H9 (cell line): ENCODE results near the gene GPR25. TPM values are rescaled to one million over a fixed set of nuclear protein-coding genes. Genes with fewer than 3 reads are reported as not detected.

Experiments
- DNase-seq: peaks from one replicate; pipeline ENCODE4 v3.0.0-alpha.2; 2017
- H2AFZ ChIP-seq: one replicate; pipeline ENCODE4 v1.6.1; 2013; ENCODE audit warnings: mild to moderate bottlenecking, low read length, control low read depth, moderate library complexity
- H2AK5ac ChIP-seq: 2 replicates; pipeline ENCODE4 v1.6.1; 2013; ENCODE audit warnings: low read length, control low read depth, mixed read lengths; ENCODE audit not compliant: insufficient read length
- H2BK120ac ChIP-seq: one replicate; pipeline ENCODE4 v1.6.1; 2013; ENCODE audit warnings: low read depth, mild to moderate bottlenecking, low read length, control low read depth, inconsistent platforms; ENCODE audit not compliant: poor library complexity, severe bottlenecking
- H2BK12ac ChIP-seq: 2 replicates; pipeline ENCODE4 v1.6.1; 2013; ENCODE audit warnings: low read length, control low read depth, mixed read lengths, low read depth; ENCODE audit not compliant: insufficient read length
- H2BK15ac ChIP-seq: 2 replicates; pipeline ENCODE4 v1.6.1; 2013; ENCODE audit warnings: low read depth, low read length, control low read depth
- H2BK20ac ChIP-seq: one replicate; pipeline ENCODE4 v1.6.1; 2013; ENCODE audit warnings: low read depth, mild to moderate bottlenecking, low read length, control low read depth, inconsistent platforms; ENCODE audit not compliant: poor library complexity, severe bottlenecking
- H2BK5ac ChIP-seq: 2 replicates; pipeline ENCODE4 v1.6.1; 2013; ENCODE audit warnings: low read length, control low read depth, mixed read lengths; ENCODE audit not compliant: insufficient read length
- H3K14ac ChIP-seq: 2 replicates; pipeline ENCODE4 v1.6.1; 2013; ENCODE audit warnings: low read length, control low read depth; ENCODE audit not compliant: insufficient read depth
- H3K18ac ChIP-seq: 2 replicates; pipeline ENCODE4 v1.6.1; 2013; ENCODE audit warnings: low read depth, mild to moderate bottlenecking, mixed read lengths, low read length, control low read depth; ENCODE audit not compliant: insufficient read length
- H3K23ac ChIP-seq: 2 replicates; pipeline ENCODE4 v1.6.1; 2013; ENCODE audit warnings: low read length, control low read depth, mixed read lengths, low read depth; ENCODE audit not compliant: insufficient read length
- H3K23me2 ChIP-seq: 2 replicates; pipeline ENCODE4 v1.6.1; 2013; ENCODE audit warnings: low read depth, mild to moderate bottlenecking, mixed read lengths, low read length, control low read depth; ENCODE audit not compliant: insufficient read length, poor library complexity, severe bottlenecking
- H3K27ac ChIP-seq: 2 replicates; pipeline ENCODE4 v1.5.1; 2013; ENCODE audit warnings: low read length, control low read depth, mixed read lengths, low read depth; ENCODE audit not compliant: insufficient read length
- H3K27me3 ChIP-seq: 2 replicates; pipeline ENCODE4 v1.6.1; 2013; ENCODE audit warnings: low read length, control low read depth, inconsistent platforms; ENCODE audit not compliant: insufficient read depth
- H3K4ac ChIP-seq: 2 replicates; pipeline ENCODE4 v1.6.1; 2013; ENCODE audit warnings: low read depth, mild to moderate bottlenecking, control low read depth, inconsistent platforms, low read length, moderate library complexity
- H3K4me1 ChIP-seq: 2 replicates; pipeline ENCODE4 v1.6.1; 2013; ENCODE audit warnings: low read length, control low read depth, inconsistent platforms; ENCODE audit not compliant: insufficient read depth
- H3K4me2 ChIP-seq: 2 replicates; pipeline ENCODE4 v1.6.1; 2013; ENCODE audit warnings: low read length, control low read depth, mixed read lengths; ENCODE audit not compliant: insufficient read length, insufficient read depth
- H3K56ac ChIP-seq: 2 replicates; pipeline ENCODE4 v1.6.1; 2013; ENCODE audit warnings: low read depth, mild to moderate bottlenecking, mixed read lengths, low read length, control low read depth; ENCODE audit not compliant: insufficient read length
- H3K79me1 ChIP-seq: 2 replicates; pipeline ENCODE4 v1.6.1; 2013; ENCODE audit warnings: low read depth, mild to moderate bottlenecking, moderate library complexity, low read length, control low read depth, inconsistent platforms; ENCODE audit not compliant: insufficient read depth, poor library complexity, severe bottlenecking
- H3K79me2 ChIP-seq: 2 replicates; pipeline ENCODE4 v1.6.1; 2013; ENCODE audit warnings: low read length, control low read depth, inconsistent platforms; ENCODE audit not compliant: insufficient read depth
- H3K9ac ChIP-seq: 2 replicates; pipeline ENCODE4 v1.6.1; 2013; ENCODE audit warnings: low read length, control low read depth, mixed read lengths; ENCODE audit not compliant: insufficient read length; ENCODE audit errors: extremely low read depth
- H3K9me3 ChIP-seq: one replicate; pipeline ENCODE4 v1.6.1; 2013; ENCODE audit warnings: low read depth, low read length, inconsistent platforms; ENCODE audit not compliant: control insufficient read depth
- H3T11ph ChIP-seq: one replicate; pipeline ENCODE4 v1.6.1; 2013; ENCODE audit warnings: mild to moderate bottlenecking, low read length, control low read depth, inconsistent platforms
- H4K20me1 ChIP-seq: one replicate; pipeline ENCODE4 v1.6.1; 2013; ENCODE audit not compliant: control insufficient read depth, insufficient read length, insufficient read depth
- H4K5ac ChIP-seq: 2 replicates; pipeline ENCODE4 v1.6.1; 2013; ENCODE audit warnings: low read depth, mild to moderate bottlenecking, mixed read lengths, low read length, control low read depth; ENCODE audit not compliant: insufficient read length
- H4K8ac ChIP-seq: replicated peaks from 2 replicates; pipeline ENCODE4 v1.6.1; 2013; ENCODE audit warnings: low read length, control low read depth, mixed read lengths, low read depth; ENCODE audit not compliant: insufficient read length
- H4K91ac ChIP-seq: 2 replicates; pipeline ENCODE4 v1.6.1; 2013; ENCODE audit warnings: low read depth, mild to moderate bottlenecking, moderate library complexity, mixed read lengths, low read length, control low read depth; ENCODE audit not compliant: insufficient read length
- H3K27ac Mint-ChIP-seq, 3 experiments: 2 replicates in 2 of 3; 3 replicates in 1 of 3; pipeline ENCODE4 v1.8.0; 2020 to 2021; ENCODE audit warnings: mixed read lengths in 3 of 3, mild to moderate bottlenecking in 1 of 3, moderate library complexity in 1 of 3
- H3K27me3 Mint-ChIP-seq: 2 replicates; pipeline ENCODE4 v1.8.0; 2021; ENCODE audit warnings: low read depth, mild to moderate bottlenecking, moderate library complexity, mixed read lengths
- H3K36me3 Mint-ChIP-seq, 3 experiments: 2 replicates in 2 of 3; 3 replicates in 1 of 3; pipeline ENCODE4 v1.8.0; 2020 to 2021; ENCODE audit warnings: low read depth in 3 of 3, mixed read lengths in 3 of 3; ENCODE audit not compliant: insufficient read depth in 1 of 3
- H3K4me1 Mint-ChIP-seq, 2 experiments: 2 replicates each; pipeline ENCODE4 v1.8.0; 2020; ENCODE audit warnings: mixed read lengths in 2 of 2
- H3K4me3 Mint-ChIP-seq, 2 experiments: 2 replicates in 1 of 2; 3 replicates in 1 of 2; pipeline ENCODE4 v1.8.0; 2020 to 2021; ENCODE audit warnings: mild to moderate bottlenecking in 2 of 2, mixed read lengths in 2 of 2, moderate library complexity in 1 of 2
- H3K9me3 Mint-ChIP-seq, 2 experiments: 2 replicates in 1 of 2; 3 replicates in 1 of 2; pipeline ENCODE4 v1.8.0; 2020; ENCODE audit warnings: mild to moderate bottlenecking in 2 of 2, mixed read lengths in 2 of 2, moderate library complexity in 1 of 2
- total RNA-seq: library from RNA; stranded (reverse); gene quantifications from 2 replicates; pipeline ENCODE4 v1.2.1, GENCODE V29; 2021
- TF ChIP-seq, protein P1 (sequence below): fragments of 200-600 bp; sonication (generic); conservative IDR thresholded peaks from 3 replicates; pipeline ENCODE4 v1.8.0; 2021; ENCODE audit warnings: antibody characterized with exemption, mild to moderate bottlenecking

Gene GPR25
- total RNA-seq, 1 experiment from 2014 or later = not detected

DNA sequence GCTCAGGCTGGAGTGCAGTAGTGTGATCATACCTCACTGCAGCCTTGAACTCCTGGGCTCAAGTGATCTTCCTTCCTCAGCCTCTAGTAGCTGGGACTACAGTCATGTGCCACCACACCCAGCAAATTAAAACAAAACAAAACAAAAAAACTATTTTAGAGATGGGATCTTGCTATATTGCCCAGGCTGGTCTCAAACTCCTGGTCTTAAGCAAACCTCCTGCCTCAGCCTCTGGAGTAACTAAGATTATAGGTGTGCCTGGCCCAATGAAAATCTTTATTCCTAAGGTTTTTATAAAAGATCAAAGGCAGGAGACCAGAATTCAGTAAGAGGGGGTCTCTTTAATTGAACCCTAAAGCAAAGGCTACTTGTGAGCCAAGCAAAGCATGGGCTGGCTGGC, 32.0 kb downstream of the GPR25 start:
- no peak overlapping the region for H3K4me2 ChIP-seq
- H3K79me1 ChIP-seq = no peaks in the 10 kb centered on the region
- no peaks in the 10 kb centered on the region for H3K9me3 ChIP-seq
- H3K14ac ChIP-seq = no peak overlapping the region
- no peaks in the 10 kb centered on the region for H3K4me1 ChIP-seq
- no peak overlapping the region for H3K27ac ChIP-seq
- no peak overlapping the region for H4K91ac ChIP-seq
- Mint-ChIP-seq H3K36me3 (peaks cover 29 to 70% (median 54%) of the 10 kb centered on the region in 3 experiments; a peak in 6 of 7 replicates), H3K4me1 (no peaks in the 10 kb centered on the region), H3K27ac (no peak overlapping the region), H3K27me3 (no peaks in the 10 kb centered on the region), H3K9me3 (no peaks in the 10 kb centered on the region), H3K4me3 (no peak overlapping the region)
- H3T11ph ChIP-seq = no peak overlapping the region
- H4K20me1 ChIP-seq = no peaks in the 10 kb centered on the region
- no peaks in the 10 kb centered on the region for H3K23me2 ChIP-seq
- no peak overlapping the region for H3K4ac ChIP-seq
- H4K5ac ChIP-seq = no peak overlapping the region
- no peaks in the 10 kb centered on the region for H3K27me3 ChIP-seq
- H2BK120ac ChIP-seq = no peak overlapping the region
- TF ChIP-seq, protein P1, sequence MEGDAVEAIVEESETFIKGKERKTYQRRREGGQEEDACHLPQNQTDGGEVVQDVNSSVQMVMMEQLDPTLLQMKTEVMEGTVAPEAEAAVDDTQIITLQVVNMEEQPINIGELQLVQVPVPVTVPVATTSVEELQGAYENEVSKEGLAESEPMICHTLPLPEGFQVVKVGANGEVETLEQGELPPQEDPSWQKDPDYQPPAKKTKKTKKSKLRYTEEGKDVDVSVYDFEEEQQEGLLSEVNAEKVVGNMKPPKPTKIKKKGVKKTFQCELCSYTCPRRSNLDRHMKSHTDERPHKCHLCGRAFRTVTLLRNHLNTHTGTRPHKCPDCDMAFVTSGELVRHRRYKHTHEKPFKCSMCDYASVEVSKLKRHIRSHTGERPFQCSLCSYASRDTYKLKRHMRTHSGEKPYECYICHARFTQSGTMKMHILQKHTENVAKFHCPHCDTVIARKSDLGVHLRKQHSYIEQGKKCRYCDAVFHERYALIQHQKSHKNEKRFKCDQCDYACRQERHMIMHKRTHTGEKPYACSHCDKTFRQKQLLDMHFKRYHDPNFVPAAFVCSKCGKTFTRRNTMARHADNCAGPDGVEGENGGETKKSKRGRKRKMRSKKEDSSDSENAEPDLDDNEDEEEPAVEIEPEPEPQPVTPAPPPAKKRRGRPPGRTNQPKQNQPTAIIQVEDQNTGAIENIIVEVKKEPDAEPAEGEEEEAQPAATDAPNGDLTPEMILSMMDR = no peak
- H2BK5ac ChIP-seq = no peak overlapping the region
- H3K18ac ChIP-seq = no peak overlapping the region
- no peak overlapping the region for H3K56ac ChIP-seq
- no peak overlapping the region for H3K9ac ChIP-seq
- no peak overlapping the region for H2AFZ ChIP-seq
- H4K8ac ChIP-seq = no peak overlapping the region
- DNase-seq = no peak
- no peak overlapping the region for H2BK12ac ChIP-seq
- H2BK20ac ChIP-seq = no peak overlapping the region
- H3K79me2 ChIP-seq = no peaks in the 10 kb centered on the region
- H2AK5ac ChIP-seq = no peak overlapping the region
- no peak overlapping the region for H3K23ac ChIP-seq
- no peak overlapping the region for H2BK15ac ChIP-seq
